ENCODE results near the gene EMP1. TPM values are rescaled to one million over a fixed set of nuclear protein-coding genes. Genes with fewer than 3 reads are reported as not detected.

EMP1 gene
- total and polyA plus RNA-seq, 3 experiments from 2014 or later = 0.35 to 12.9 (median 9.6) TPM

DNA sequence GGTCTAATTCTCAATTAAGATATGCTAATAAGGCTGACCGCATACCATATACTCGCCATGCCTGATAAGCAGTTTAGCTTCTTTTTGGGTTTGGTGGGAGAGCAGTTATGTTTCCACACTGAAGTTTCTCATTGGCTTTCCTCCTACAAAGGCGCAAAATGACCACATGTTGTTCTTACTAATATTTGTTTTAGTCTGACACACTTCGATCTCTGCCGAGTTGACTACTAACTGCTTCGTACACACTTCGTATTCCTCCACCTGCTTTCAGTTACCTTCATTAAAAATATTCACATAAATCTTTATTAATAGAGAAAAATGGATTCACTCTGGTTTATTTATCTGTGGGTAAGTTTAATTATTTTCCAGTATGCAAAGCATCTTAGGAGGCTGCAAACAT is 41.7 kb downstream of the EMP1 start:
- ChIA-PET POLR2A (no interaction called here), CTCF (no interaction called here)
- Mint-ChIP-seq H3K9me3 (no peaks in the 10 kb centered on the region), H3K36me3 (no peaks in the 10 kb centered on the region), H3K27ac (no peak overlapping the region), H3K4me3 (no peak overlapping the region), H3K4me1 (no peaks in the 10 kb centered on the region), H3K27me3 (peaks cover 4 to 5% of the 10 kb centered on the region in 2 donors)
- H3K9me3 ChIP-seq (ENCODE audit: low read length) = no peaks in the 10 kb centered on the region
- no peak overlapping the region for H3K4me3 ChIP-seq (ENCODE audit: low read length)
- H3K4me1 ChIP-seq (ENCODE audit: insufficient read depth, low read length) = no peaks in the 10 kb centered on the region
- no peaks in the 10 kb centered on the region for H3K27me3 ChIP-seq (ENCODE audit: insufficient read depth, low read length, poor library complexity, severe bottlenecking)
- no peak for DNase-seq
- no peak overlapping the region for H3K27ac ChIP-seq (ENCODE audit: low read depth, low read length)
- H3K36me3 ChIP-seq (ENCODE audit: insufficient read depth, low read length) = no peaks in the 10 kb centered on the region

GRCh38 chr12:13241833-13242488 is 45.4 kb downstream of the EMP1 start:
- Histone ChIP-seq H3K9me3 (ENCODE audit: low read length) (no peaks in the 10 kb centered on the region), H3K4me1 (ENCODE audit: insufficient read depth, low read length) (no peaks in the 10 kb centered on the region), H3K36me3 (ENCODE audit: insufficient read depth, low read length) (no peaks in the 10 kb centered on the region), H3K4me3 (ENCODE audit: low read length) (no peak overlapping the region), H3K27me3 (ENCODE audit: insufficient read depth, low read length, poor library complexity, severe bottlenecking) (no peaks in the 10 kb centered on the region), H3K27ac (ENCODE audit: low read depth, low read length) (no peak overlapping the region)
- CTCF ChIA-PET = interaction anchor here (1.6 kb wide), 1 partner anchor 14 kb away, joined by 6 read pairs; no protein-coding TSS in a partner anchor
- POLR2A ChIA-PET = no interaction called here
- Mint-ChIP-seq H3K27me3 (peaks cover 4 to 22% of the 10 kb centered on the region in 2 donors), H3K9me3 (no peaks in the 10 kb centered on the region), H3K4me3 (no peak overlapping the region), H3K4me1 (no peaks in the 10 kb centered on the region), H3K36me3 (no peaks in the 10 kb centered on the region), H3K27ac (no peak overlapping the region)
- no peak for DNase-seq

DNA sequence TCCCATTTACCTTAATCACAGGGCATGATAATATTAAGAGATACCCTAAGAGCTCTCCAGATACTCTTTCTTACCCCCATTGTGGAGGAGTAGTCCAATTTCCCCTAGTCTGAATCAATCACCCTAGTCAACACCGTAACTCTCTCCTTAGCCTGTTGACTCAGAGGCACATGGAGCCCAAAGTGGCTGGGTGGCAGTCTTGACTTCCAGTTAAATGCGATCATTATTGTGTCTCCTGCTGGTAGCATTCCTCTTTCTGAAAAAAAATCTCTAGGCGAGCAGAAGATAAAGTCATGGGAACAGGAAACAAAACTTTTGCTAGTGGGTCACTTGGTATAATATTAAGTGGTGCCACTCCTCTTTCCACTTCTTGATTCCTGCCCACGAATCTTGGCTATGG is 46.4 kb downstream of the EMP1 start:
- Histone ChIP-seq H3K9me3 (ENCODE audit: low read length) (no peaks in the 10 kb centered on the region), H3K27me3 (ENCODE audit: insufficient read depth, low read length, poor library complexity, severe bottlenecking) (no peaks in the 10 kb centered on the region), H3K36me3 (ENCODE audit: insufficient read depth, low read length) (no peaks in the 10 kb centered on the region), H3K4me3 (ENCODE audit: low read length) (no peak overlapping the region), H3K27ac (ENCODE audit: low read depth, low read length) (no peak overlapping the region), H3K4me1 (ENCODE audit: insufficient read depth, low read length) (no peaks in the 10 kb centered on the region)
- ChIA-PET POLR2A (no interaction called here), CTCF (interaction anchor here (1.6 kb wide), 1 partner anchor 13 kb away, joined by 6 read pairs; no protein-coding TSS in a partner anchor)
- Mint-ChIP-seq H3K27me3 (peaks cover 2 to 27% of the 10 kb centered on the region in 2 donors), H3K36me3 (no peaks in the 10 kb centered on the region), H3K27ac (no peak overlapping the region), H3K4me1 (no peaks in the 10 kb centered on the region), H3K4me3 (no peak overlapping the region), H3K9me3 (no peaks in the 10 kb centered on the region)
- no peak for DNase-seq

GRCh38 chr12:13243516-13244070 is 47.1 kb downstream of the EMP1 start:
- Mint-ChIP-seq H3K36me3 (no peaks in the 10 kb centered on the region), H3K27ac (no peak overlapping the region), H3K4me3 (no peak overlapping the region), H3K9me3 (no peaks in the 10 kb centered on the region), H3K27me3 (peaks cover 2 to 32% of the 10 kb centered on the region in 2 donors), H3K4me1 (no peaks in the 10 kb centered on the region)
- no peak for DNase-seq
- CTCF ChIA-PET = interaction anchor here (1.6 kb wide), 1 partner anchor 12 kb away, joined by 6 read pairs; no protein-coding TSS in a partner anchor
- no peaks in the 10 kb centered on the region for H3K36me3 ChIP-seq (ENCODE audit: insufficient read depth, low read length)
- H3K4me3 ChIP-seq (ENCODE audit: low read length) = no peak overlapping the region
- no peaks in the 10 kb centered on the region for H3K9me3 ChIP-seq (ENCODE audit: low read length)
- POLR2A ChIA-PET = no interaction called here
- H3K27me3 ChIP-seq (ENCODE audit: insufficient read depth, low read length, poor library complexity, severe bottlenecking) = no peaks in the 10 kb centered on the region
- H3K27ac ChIP-seq (ENCODE audit: low read depth, low read length) = no peak overlapping the region
- H3K4me1 ChIP-seq (ENCODE audit: insufficient read depth, low read length) = no peaks in the 10 kb centered on the region

DNA sequence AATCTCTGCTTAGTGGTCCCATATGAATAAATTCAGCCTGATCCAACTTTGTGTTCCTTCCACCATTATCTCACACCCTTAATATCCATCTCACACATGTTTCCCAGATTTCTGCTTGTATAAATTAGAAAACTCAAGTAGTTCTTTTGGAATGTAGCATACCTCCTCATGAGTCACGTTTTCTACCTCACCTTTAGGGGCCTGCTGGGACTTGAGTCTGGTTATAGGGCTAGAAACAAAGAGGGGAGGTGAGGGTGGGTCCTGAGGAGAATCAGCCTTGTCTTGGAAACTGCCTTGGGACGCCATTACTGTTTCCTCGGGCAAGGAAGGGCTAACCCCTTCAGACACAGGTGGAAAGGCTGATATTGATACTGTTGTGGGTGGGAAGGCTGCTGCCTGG is 51.1 kb downstream of the EMP1 start:
- CTCF ChIA-PET = no interaction called here
- POLR2A ChIA-PET = no interaction called here
- H3K4me1 Mint-ChIP-seq = no peaks in the 10 kb centered on the region
- no peaks in the 10 kb centered on the region for H3K36me3 Mint-ChIP-seq
- Histone ChIP-seq H3K27ac (ENCODE audit: low read depth, low read length) (no peak overlapping the region), H3K27me3 (ENCODE audit: insufficient read depth, low read length, poor library complexity, severe bottlenecking) (no peaks in the 10 kb centered on the region), H3K4me3 (ENCODE audit: low read length) (no peak overlapping the region), H3K36me3 (ENCODE audit: insufficient read depth, low read length) (no peaks in the 10 kb centered on the region), H3K4me1 (ENCODE audit: insufficient read depth, low read length) (no peaks in the 10 kb centered on the region), H3K9me3 (ENCODE audit: low read length) (no peaks in the 10 kb centered on the region)
- no peak for DNase-seq
- H3K27ac Mint-ChIP-seq = no peak overlapping the region
- no peaks in the 10 kb centered on the region for H3K9me3 Mint-ChIP-seq
- no peak overlapping the region for H3K4me3 Mint-ChIP-seq
- peaks cover 1 to 49% of the 10 kb centered on the region in 2 donors for H3K27me3 Mint-ChIP-seq

DNA sequence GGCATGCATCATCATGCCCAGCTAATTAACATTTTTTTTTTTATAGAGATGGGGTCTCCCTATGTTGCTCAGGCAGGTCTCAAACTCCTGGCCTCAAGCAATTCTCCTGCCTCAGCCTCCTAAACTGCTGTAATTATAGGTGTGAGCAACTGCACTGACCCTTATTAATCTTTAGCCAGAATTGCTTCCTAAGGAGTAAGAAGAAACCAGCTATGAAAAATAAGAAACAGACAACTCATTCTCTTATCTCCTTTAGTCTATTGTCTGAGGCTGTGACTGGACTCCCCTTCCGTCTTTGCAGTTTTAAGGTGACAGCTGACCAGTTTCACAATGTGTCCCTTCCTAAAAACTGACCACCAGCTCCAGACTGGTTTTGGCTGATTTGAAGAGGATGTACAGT is 52.4 kb downstream of the EMP1 start:
- Histone ChIP-seq H3K36me3 (ENCODE audit: insufficient read depth, low read length) (no peaks in the 10 kb centered on the region), H3K27ac (ENCODE audit: low read depth, low read length) (no peak overlapping the region), H3K4me1 (ENCODE audit: insufficient read depth, low read length) (no peaks in the 10 kb centered on the region), H3K4me3 (ENCODE audit: low read length) (no peak overlapping the region), H3K9me3 (ENCODE audit: low read length) (no peaks in the 10 kb centered on the region), H3K27me3 (ENCODE audit: insufficient read depth, low read length, poor library complexity, severe bottlenecking) (no peaks in the 10 kb centered on the region)
- no peak for DNase-seq
- H3K27me3 Mint-ChIP-seq = peaks cover 1 to 45% of the 10 kb centered on the region in 2 donors
- no peak overlapping the region for H3K4me3 Mint-ChIP-seq
- no peak overlapping the region for H3K27ac Mint-ChIP-seq
- no peaks in the 10 kb centered on the region for H3K4me1 Mint-ChIP-seq
- H3K36me3 Mint-ChIP-seq = no peaks in the 10 kb centered on the region
- H3K9me3 Mint-ChIP-seq = no peaks in the 10 kb centered on the region
- ChIA-PET CTCF (no interaction called here), POLR2A (no interaction called here)

DNA sequence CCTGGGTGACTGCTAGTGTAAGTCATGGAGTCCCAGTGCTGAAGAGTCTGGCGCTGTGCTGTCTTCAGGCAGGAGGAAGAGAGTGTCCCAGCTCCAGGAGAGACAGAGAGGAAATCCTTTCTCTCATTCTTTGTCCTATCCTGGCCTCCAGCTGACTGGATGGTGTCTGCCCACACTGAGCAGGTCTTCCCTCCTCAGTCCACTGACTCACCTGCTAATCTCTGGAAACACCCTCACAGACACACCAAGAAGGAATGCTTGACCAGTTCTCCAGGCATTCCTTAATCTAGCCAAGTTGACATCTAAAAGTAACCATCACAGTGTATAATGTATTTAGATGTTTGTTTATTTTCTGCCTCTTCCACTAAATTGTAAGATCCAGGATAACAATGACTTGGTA is 53.9 kb downstream of the EMP1 start:
- ChIA-PET POLR2A (no interaction called here), CTCF (no interaction called here)
- Mint-ChIP-seq H3K9me3 (no peaks in the 10 kb centered on the region), H3K4me1 (no peaks in the 10 kb centered on the region), H3K27ac (no peak overlapping the region), H3K36me3 (no peaks in the 10 kb centered on the region), H3K27me3 (peaks cover 1 to 36% of the 10 kb centered on the region in 2 donors), H3K4me3 (no peak overlapping the region)
- H3K27ac ChIP-seq (ENCODE audit: low read depth, low read length) = no peak overlapping the region
- no peaks in the 10 kb centered on the region for H3K36me3 ChIP-seq (ENCODE audit: insufficient read depth, low read length)
- DNase-seq = no peak
- no peaks in the 10 kb centered on the region for H3K27me3 ChIP-seq (ENCODE audit: insufficient read depth, low read length, poor library complexity, severe bottlenecking)
- no peak overlapping the region for H3K4me3 ChIP-seq (ENCODE audit: low read length)
- no peaks in the 10 kb centered on the region for H3K4me1 ChIP-seq (ENCODE audit: insufficient read depth, low read length)
- H3K9me3 ChIP-seq (ENCODE audit: low read length) = no peaks in the 10 kb centered on the region

DNA sequence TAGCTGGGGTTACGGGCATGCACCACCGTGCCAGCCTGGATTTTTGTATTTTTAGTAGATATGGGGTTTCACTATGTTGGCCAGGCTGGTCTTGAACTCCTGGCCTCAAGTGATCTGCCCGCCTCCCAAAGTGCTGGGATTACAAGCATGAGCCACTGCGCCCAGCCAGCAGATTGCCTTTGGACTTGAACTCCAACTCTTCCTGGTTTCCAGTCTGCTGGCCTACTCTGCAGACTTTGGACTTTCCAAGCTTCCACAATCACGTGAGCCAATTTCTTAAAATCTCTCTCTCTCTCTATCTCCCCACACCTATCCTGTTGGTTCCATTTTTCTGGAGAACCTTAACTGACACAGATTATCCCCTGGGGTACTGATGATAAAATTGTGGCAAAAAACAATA is 55.0 kb downstream of the EMP1 start:
- Mint-ChIP-seq H3K4me1 (peaks cover 4 to 5% (median 4%) of the 10 kb centered on the region in 3 donors), H3K36me3 (no peaks in the 10 kb centered on the region), H3K27me3 (peaks cover 1 to 32% of the 10 kb centered on the region in 2 donors), H3K9me3 (no peaks in the 10 kb centered on the region), H3K27ac (no peak overlapping the region), H3K4me3 (no peak overlapping the region)
- Histone ChIP-seq H3K27me3 (ENCODE audit: insufficient read depth, low read length, poor library complexity, severe bottlenecking) (no peaks in the 10 kb centered on the region), H3K4me3 (ENCODE audit: low read length) (no peak overlapping the region), H3K27ac (ENCODE audit: low read depth, low read length) (no peak overlapping the region), H3K36me3 (ENCODE audit: insufficient read depth, low read length) (no peaks in the 10 kb centered on the region), H3K9me3 (ENCODE audit: low read length) (no peaks in the 10 kb centered on the region), H3K4me1 (ENCODE audit: insufficient read depth, low read length) (peaks cover 6% of the 10 kb centered on the region)
- ChIA-PET POLR2A (no interaction called here), CTCF (no interaction called here)
- DNase-seq = no peak

Measured in CD8-positive, alpha-beta memory T cell (primary cell).